HG03060 (cell line): ENCODE measurements around the gene OR2V2.

Source experiments
- ATAC-seq: cut with Tn5 transposase; IDR thresholded peaks from one replicate; pipeline ENCODE4 v1.9.1; 2021; ENCODE audit warnings: low read depth, moderate number of reproducible peaks; ENCODE audit not compliant: unreplicated experiment

Gene OR2V2

DNA sequence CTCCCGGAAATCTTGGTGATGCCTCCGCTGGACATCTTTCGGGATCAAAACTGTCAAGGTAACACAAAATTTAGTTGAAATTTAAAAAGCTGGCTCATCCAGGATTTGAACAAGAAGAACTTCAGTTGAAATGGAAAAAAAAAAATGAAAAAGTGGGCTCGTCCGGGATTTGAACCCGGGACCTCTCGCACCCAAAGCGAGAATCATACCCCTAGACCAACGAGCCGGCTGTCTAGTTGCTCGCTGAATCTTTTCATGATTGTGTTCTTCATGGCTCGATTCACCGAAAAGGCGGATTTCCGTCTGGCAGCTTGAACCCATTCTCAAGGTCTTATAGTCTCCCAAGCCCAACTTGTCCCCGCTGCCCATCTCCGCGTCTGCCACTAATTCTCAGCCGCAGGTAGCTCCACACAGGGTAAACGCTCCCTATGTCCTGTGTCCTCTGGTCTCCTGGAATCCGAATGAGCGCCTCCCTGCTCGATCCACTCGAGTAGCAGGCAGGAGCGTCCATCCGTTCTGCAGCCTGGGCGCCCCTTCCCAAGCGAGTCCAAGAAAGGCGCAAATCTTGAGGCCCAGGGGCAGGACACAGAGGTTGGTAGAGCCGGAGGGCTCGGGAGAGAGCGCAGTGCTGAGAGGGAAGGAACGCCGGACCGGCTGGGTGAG, 41.4 kb downstream of the OR2V2 start:
- no peak for ATAC-seq

DNA sequence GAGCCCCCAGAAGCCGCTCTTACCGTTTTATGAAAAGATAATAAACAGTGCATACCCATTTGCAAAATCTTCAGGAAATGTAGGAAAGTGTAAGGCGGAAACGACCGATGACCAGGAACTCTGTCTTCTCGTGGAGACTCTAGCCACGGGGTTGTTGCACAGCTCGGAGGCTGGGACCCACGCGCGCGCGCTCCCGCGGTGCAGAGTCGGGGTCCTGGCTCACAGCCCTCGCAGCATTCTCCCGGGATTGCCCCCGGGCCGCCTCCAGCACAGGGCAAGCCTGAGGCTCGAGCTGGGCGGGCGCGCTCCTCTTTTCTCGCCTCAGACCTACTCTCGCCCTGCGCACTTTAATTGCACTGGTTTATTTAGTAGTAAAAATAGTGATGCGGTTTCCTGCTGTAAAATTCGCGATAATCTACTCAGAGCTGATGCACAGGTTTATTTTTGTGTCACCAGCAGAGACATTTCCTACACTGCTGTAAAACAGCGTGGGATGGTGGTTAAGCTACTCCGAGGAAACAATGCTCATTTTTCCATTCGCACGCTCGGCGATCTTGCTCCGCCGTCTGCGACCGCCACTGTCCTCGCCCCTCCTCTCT, 42.1 kb downstream of the OR2V2 start:
- ATAC-seq, result no peak

DNA sequence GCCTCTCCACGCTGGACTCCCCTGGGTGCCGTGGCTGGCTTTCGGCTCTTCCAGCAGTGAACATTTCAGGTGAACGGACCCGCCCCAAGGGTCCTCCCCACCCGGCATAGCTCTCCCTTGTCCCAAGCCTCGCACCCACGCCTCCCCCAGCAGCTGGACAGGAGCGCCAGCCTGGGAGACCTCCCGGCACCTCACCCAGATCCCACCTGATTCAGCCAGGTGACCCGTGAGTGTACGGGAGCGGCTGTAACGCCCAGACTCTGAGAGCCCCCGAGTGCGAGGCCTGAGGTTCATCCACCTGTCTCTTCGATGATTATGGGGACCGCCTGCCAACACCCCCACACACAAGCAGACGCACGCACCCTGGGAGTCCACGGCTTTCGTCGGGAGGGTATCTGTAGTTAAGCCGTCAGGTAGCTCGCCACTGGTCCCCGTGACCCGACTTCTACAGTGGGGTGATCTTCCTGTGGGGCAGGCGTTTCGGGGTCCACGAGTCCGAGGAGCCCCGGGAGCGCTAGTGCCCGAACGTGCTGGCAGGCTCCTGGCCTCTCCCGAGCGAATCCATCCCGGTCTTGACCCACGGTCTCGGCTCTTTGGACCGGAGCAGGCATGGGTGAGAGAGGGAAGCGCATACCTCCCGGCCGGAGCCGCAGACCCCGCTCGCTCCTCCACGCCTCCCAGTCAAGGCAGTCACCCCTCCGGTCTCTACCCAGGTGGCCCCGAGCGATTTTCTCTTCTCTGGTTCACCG, 42.8 kb downstream of the OR2V2 start:
- ATAC-seq, result no peak

DNA sequence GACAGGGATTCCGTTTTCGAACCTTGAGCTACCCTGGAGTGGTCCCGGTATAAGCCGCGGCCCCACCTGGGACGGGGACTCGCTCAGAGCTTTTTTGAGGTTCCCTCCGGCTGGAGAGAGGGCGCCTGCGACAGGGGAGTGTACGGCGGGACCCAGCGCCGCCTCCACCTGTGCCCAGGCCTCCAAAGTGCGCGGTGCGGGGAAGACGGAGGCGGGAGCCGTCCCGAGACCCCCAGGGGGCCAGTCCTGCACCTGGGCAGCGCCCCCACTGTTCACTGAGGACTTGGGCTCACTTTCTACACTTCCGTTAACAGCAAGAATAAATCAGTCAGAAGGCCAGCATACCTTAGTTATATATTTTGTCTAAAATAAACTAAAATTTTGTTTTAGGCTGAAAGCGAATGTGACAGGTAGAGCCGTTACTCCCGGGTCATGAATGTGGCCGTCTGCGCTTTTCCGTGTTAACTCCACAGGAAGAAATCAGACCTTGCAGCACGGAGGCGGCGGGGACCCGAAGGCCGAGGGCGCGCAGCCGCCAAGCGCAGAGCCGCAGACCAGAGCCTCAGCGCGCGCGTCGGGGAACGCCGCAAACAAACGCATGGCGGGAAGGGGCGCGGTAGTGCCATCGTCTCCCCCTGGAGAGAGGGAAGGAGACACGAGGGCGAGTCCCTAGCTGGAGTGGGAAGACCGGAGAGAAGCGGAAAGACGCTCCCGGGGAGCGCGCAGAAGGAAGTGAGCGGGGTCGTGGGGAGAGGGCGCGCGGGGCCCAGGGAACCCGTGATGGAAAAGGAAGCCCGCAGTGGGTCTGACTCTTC, 43.5 kb downstream of the OR2V2 start:
- ATAC-seq, result no peak

DNA sequence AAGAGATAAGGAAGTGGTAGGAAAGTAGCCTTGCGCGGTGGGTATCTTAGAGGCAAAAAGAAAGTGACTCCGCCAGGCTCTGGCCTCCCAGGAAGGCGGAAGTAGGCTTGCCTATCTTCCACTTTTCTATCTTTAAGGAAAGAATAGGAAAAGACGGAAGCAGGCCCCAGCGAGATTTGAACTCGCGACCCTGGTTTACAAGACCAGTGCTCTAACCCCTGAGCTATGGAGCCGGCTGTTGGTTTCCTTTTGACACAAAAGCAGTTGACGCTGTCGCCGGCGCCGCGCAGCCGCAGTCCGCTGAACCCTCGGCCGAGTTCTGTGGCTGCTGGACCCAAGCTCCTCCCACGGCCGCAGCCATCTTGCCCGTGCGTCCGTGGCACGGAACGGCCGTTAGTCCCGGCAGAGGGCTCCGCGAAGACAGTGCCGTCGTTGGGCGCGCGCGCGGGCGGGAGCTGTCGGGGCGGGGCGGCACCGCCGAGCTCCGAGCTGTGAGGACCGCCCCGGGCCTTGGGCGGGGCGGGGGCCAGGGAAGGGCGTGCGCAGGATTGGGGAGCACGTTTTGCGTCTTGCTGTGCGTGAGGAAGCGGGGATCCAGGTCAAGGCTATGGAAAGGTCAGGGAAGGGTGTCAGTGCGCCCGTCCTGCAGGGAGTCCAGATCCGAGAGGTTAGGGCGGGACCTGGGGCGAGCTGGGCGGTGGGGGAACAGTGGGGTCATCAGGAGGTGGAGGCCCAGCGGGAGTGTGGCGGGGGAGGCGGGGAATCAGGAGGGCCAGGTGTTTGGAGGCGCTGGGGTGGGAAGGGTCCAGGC, 44.3 kb downstream of the OR2V2 start:
- ATAC-seq, result peak; percentile 41

DNA sequence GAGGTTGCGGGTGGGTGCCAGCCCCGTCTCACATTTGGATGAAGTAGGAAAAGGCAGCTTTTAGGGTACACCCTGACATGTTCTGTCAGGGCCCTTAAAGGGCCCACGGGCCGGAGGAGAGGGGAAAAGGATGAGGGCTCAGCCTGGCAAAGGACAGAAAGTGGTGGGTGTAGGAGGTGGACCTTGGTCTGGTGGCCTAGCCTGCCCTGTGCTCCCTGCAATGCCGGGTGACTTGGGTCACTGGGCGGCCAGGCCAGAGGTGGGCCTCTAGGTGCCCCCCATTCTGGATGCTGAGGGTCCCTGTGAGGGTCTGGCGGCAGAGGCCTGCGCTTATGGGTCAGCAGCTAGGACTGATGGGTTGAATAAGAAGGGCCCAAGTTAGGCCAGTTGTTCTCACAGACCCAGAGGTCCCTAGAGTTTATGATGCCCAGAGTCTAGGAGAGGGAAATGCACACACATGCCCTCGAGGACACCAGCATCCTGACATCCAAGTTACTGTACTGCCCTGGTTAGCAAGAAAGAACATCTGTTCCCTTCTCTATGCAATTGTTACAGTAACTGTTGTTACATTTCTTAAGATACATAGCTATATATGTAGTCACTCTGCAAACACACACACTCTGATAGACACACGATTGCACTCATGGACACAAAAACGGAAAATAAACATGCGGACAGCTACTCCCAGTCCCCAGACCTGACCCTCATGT, 45.1 kb downstream of the OR2V2 start:
- ATAC-seq, result no peak

DNA sequence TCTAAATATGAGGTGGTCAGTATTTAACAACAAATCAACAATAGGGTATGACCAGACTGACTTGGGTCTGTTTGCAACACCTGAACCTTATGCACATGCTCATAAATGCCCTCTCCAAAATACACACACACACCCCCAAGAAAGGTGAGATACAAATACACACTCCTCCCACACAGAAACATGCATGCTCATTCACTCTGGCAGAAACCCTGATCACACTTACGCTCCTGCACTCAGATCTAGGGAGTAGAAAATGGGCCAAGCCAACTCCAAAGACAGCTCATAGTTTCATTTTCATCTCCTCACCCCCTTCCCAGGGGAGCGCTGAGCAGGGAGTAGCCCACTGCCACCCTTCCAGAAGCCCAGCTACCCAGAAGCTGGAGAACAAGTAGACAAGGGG, 46.3 kb downstream of the OR2V2 start:
- ATAC-seq, result no peak

DNA sequence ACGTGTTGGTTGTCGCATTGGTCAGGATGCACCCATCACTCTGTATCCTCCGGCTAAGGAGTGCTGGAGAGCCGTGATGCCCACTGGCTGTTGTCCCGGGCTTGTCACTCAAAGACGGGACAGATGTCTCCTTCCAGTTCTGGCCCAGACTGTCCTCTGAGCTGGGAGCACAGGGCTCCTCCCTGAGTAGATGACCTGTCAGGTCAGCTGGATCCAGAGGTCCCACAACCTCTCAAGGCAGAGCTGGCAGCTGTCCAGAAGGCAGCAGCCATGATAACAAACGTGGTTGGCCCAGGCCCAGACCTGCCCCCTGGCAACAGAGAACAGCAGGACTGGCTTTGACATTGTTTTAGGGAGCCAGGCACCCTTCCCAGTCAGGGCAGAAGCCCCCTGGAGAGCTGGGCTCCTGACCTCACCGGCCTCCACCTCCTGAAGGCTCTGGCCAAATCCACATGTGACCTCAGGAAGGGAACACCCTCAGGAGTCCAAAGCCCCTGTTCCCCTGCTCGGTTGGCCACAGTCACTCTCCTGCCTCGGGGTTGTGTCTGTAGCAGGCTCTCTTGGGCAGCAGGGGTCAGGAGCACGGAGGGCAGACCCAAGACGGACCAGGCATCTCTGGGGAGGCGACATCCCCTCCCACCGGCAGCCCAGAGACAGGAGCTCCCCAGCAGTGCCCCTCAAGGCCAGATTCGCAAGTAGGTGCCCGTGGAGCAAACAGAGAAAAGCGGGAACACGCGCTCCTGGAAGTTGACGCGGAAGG, 47.3 kb downstream of the OR2V2 start:
- no peak for ATAC-seq

DNA sequence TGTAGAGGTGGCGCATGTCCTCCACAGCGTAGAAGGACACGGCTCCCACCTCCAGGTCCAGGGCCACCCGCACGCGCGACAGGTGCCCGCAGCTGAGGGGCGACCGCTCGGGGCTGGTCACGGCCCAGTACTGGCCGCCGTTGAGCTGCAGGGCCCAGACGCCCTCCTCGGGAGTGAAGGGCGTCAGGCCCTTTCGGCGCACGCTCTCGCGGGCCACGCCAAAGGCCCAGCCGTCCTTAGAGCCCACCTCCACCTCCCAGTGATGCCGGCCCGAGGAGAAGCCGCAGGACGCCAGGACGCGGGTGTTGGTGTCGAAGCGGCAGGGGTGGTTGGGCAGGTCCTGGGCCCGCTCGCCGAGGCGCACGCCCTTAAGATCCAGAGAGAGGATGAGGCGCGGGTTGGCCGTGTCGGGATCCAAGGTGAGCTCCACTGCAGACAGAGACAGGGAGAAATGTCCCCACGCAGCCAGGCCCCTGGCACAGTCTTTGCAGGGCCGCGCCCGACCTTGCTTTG, 47.9 kb downstream of the OR2V2 start:
- ATAC-seq, result no peak

DNA sequence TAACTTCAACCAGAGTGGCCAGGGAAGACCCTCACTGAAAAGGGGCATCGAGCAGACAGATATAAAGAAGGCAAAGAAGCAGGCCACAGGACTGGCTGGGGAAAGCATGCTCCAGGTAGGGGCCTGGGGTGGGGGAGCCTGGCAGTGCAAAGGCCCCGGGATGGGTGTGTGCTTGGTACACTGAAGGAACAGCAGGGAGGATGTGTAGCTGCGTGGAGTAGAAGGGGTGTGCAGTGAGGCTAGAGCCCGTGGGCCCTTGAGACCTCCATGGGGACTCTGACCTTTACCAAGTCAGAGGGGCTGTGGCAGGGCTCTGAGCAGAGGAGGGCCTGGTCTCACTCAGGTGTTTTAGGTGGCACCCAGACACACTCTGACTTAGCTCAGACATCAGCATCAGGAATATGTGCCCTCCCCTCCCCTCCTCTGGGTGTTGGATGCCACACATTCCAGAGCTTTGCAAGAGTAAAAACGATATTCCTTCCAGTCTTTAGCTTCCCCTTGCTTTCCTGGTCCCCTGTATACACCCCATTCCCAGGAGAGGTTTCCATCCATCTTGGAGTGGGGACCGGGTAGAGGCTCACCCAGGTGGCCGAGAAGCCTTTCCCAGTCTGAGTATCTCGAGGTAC, 50.1 kb downstream of the OR2V2 start:
- ATAC-seq, result no peak

DNA sequence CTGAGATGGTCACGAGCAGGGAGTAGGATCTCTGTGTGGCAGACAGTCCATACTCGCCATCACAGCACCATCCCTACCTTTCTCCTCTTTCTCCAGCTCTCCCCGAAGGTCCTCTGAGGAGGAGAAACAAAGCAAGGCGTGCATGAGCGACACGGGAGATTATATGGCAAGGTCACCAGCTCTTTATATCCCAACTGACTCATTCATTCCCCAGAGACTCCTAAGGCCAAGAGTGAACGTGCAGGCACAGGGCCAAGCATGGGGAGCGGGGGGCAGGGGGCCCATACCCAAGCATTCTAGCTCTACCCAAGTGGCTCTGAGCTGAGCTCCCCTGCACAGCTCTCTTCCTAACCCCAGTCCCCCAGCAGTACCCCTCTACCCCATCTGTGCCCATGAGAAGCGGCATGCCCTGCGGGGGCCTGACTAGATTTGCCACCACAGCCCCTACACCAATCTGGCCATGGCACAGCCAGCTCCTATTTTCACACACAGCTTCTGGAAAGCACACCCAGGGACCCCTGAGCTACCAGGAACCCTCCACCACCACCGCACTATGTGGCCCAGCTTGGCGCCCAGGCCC, 50.8 kb downstream of the OR2V2 start:
- no peak for ATAC-seq

DNA sequence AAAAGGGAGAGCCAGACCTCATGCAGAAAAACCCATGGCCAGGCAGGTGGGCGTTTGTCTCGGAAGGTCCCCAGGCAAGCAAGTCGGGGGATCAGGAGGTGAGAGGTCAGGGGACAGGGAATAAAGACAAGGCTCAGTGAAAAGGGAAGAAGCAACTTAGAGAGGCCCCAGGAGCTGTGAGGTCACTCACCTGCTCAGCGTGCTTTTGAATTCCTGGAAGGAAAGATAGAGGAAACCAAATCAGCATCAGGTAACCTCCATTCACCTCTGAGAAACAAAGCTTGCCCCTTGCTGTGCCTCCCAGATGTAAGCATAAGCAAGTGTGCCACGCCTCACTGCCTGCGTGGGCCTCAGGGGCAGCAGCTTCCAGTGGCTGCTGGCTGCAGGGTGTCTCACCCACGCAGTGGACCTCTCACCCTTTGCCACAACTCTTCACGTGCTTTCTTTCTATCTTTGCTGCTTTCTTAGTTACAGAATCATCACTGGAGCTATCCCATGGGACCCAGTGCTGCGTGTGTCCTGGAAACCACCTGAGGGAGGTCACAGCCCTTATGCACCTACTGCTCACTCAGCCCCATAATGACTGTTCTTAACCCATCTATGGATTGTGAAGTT, 51.6 kb downstream of the OR2V2 start:
- peak; percentile 81 for ATAC-seq

DNA sequence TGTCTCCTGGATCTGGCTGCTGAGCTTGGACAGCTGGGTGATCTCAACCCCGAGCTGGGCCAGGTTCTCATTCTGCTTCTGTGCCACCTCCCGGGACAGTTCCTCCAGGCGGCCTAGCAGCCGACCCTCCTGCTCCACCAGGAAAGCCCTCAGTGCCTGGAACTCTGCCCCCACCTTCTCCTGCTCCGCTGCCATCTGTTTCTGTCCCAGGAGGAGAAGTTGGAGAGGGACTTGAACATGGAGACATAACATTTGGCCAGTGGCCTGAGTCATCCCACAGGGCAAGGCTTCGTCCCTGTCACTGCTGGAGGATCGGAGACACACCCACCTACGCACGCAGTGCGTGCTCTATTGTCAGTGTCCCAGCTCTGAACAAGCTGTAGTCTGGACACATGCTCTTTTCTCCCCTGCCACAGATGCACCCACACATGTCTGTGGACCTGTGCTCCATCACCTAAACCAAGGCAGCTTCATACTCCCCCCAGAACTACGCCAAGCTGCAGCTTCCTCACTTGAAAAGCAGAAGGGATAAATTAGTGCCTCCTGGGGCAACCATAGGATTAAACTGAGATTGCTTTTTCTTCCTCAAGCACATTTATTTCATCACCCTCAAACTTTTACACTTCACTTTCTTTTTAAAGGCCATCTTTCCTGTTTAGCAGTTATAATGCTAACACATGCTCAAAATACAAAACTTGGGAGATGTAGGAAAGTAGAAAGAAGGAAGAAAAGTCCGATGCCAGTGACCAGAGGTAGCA, 52.7 kb downstream of the OR2V2 start:
- no peak for ATAC-seq

DNA sequence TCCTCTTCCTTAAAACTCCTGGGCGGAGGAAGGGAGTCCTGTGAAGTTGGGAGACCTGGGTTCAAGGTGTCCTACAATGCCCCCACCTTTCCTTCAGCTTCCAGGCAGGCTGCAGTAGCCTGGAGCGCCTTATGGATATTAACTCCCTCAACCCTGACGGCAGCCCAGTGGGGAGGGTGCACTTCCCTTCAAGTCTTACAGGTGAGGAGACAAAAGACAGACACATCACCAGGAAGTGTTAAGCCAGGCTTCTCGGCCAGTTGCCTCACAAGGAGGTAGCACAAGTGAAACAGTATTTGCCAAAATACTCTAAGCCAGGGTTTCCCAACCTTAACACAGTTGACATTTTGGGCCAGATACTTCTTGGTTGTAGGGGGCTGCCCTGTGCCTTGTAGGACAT, 53.4 kb downstream of the OR2V2 start:
- ATAC-seq, result no peak

DNA sequence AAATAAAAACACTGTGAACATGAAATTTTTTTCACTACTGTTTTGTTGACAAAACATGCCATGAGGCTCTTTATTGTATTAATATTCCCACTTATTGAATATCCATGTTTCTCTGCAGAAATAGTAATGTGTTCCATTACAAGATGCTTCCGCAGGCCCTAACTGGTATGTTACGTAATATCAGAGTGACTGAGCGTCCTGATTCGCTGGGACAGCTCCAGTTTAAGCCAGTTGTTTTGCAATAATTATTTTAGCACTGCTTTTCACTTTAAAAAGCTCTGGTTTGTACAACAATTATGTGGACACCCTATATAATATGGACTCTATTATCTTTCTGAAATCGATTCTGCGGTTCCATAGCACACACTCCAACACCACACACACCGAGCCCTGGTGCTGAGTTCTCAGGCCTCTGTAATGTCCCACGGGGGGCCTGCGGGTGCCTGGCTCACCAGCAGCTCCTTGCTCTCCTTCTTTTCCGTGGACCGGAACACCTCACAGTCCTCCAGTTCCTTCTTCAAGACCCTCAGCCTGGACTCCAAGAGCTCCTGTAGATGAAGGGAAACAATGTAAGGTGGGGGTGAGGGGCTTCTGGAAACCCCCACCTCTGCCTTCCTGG, 55.8 kb downstream of the OR2V2 start:
- no peak for ATAC-seq

DNA sequence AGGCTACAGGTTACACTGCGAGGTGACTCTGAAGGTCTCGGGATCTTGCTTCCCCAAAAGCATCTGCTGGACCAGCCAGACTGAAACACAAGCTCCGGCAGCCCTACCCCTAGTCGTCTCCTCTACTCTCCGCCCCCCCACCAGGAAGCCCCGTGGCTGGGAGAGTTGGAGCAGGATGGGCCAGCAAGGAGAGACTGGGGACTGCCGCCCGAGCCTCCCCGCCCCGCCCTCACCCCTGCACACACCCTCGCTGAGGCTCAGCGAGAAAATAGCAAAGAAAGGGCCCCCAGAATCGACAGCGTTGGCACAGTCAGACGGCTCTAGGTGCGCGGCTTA, 56.4 kb downstream of the OR2V2 start:
- ATAC-seq, result no peak
